OCI-LY7 (cell line): ENCODE data around the gene MAOA.

Source experiments
- EZH2phosphoT487 ChIP-seq: fragments of 200-600 bp; sonication (generic); IDR thresholded peaks from 2 replicates; pipeline ENCODE4 v1.6.1; 2018; ENCODE audit warnings: low read depth, borderline replicate concordance, mild to moderate bottlenecking, mixed run types, antibody characterized with exemption, low read length, moderate library complexity, mixed read lengths
- TF ChIP-seq, protein P1 (sequence below): fragments of 200-600 bp; sonication (generic); conservative IDR thresholded peaks from 2 replicates; pipeline ENCODE4 v1.5.1; 2014; ENCODE audit warnings: mild to moderate bottlenecking, antibody characterized with exemption, low read length, moderate library complexity, mixed read lengths

DNA sequence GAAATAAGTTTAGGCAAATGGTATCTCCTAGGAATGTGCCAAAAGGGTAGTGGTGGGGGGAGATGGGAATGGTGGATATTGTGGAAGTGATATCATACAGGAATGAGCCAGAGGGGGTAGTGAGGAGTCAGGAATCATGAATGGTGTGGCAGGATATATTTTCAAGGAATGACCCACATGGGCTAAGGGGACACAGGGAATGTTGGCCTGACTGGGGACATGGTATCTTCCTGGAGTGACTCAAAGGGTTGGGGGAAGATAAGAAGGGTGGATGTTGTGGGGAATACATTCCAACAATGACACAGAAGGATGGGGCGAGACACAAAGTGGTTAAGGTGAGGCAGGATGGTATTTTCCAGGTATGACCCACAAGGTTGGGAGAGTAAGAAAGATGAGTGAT is 60.6 kb downstream of the MAOA start:
- TF ChIP-seq, protein P1, sequence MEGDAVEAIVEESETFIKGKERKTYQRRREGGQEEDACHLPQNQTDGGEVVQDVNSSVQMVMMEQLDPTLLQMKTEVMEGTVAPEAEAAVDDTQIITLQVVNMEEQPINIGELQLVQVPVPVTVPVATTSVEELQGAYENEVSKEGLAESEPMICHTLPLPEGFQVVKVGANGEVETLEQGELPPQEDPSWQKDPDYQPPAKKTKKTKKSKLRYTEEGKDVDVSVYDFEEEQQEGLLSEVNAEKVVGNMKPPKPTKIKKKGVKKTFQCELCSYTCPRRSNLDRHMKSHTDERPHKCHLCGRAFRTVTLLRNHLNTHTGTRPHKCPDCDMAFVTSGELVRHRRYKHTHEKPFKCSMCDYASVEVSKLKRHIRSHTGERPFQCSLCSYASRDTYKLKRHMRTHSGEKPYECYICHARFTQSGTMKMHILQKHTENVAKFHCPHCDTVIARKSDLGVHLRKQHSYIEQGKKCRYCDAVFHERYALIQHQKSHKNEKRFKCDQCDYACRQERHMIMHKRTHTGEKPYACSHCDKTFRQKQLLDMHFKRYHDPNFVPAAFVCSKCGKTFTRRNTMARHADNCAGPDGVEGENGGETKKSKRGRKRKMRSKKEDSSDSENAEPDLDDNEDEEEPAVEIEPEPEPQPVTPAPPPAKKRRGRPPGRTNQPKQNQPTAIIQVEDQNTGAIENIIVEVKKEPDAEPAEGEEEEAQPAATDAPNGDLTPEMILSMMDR = no peak
- TF ChIP-seq EZH2phosphoT487 = no peak
